ENCODE data around the gene FAM184A.

FAM184A gene

DNA sequence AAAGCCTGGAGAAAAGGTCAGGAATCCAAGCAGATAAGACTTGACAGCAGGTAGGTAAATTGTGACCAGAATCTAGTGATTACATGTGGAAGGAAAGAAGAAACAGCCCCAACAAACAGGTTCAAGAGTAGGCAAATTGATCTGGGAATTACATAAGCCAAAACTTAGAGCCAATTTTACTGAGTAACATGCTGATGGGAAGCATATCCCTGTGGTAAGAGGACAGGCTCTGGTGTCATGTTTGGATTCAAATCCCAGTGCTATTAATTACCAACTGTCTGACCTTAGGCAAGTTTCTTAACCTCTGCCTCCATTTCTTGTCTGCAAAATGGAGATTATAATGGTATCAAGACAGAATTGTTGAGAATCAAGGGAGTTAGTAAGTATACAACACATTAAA is 163.9 kb downstream of the FAM184A start:
- DNase-seq (ENCODE audit: low read depth in 2 of 2): no peak

DNA sequence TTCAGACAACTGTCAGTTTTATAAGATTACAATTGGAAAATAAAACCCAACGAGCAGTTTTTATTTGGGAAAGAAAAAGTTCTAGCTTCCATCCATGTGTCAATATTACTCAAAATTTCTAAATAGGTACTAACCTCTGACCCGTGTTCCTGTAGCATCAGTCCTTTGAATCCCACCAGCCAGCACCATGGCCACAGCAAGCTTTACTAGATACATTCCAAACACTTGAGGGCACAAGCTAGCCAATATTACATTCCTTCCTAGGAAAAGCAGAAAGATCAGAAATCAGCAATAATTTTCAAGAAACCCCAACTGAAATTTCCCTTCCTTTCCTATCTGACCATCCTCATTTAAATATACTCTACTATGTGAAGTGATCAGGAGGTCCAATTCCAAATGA is 165.3 kb downstream of the FAM184A start:
- DNase-seq (ENCODE audit: low read depth in 2 of 2): no peak

DNA sequence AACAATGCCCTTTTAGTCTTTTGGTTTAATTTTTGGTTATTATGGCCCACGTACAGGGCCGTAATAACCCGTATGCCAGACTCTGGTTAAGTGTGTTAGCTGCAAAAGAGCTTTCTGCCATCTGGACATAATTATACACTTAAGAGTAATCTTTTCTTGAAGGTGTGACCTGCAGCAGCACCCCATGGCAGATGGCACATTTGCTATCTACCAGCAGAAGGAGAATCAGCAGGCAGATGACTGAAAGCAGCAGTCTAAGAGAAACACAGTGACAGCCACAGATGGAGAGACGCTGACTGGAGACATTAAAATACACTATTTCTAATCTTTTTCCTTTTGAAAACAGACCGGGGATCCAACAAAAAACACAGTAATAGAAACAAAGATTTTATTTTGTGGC is 165.8 kb downstream of the FAM184A start:
- DNase-seq (ENCODE audit: low read depth in 2 of 2): no peak
